IPS DF 6.9 (cell line): ENCODE results near the gene ZNF592.

ENCODE experiments used
- DNase-seq: peaks from one replicate; pipeline ENCODE4 v3.0.0-alpha.2; 2013; ENCODE audit warnings: low read depth, low spot score
- H3K27ac ChIP-seq: one replicate; pipeline ENCODE4 v1.5.1; 2013; ENCODE audit warnings: low read length, control low read depth
- H3K27me3 ChIP-seq: 2 replicates; pipeline ENCODE4 v1.6.1; 2013; ENCODE audit warnings: mild to moderate bottlenecking, low read length; ENCODE audit not compliant: control insufficient read depth, insufficient read depth
- H3K36me3 ChIP-seq: 2 replicates; pipeline ENCODE4 v1.6.1; 2013; ENCODE audit warnings: low read length; ENCODE audit not compliant: control insufficient read depth, insufficient read depth
- H3K4me1 ChIP-seq: 2 replicates; pipeline ENCODE4 v1.6.1; 2013; ENCODE audit warnings: low read length; ENCODE audit not compliant: control insufficient read depth, insufficient read depth
- H3K4me3 ChIP-seq: 2 replicates; pipeline ENCODE4 v1.5.1; 2013; ENCODE audit warnings: mild to moderate bottlenecking, low read length
- H3K9me3 ChIP-seq: 2 replicates; pipeline ENCODE4 v1.6.1; 2013; ENCODE audit warnings: low read length, inconsistent platforms; ENCODE audit not compliant: control insufficient read depth, insufficient read depth
- WGBS: extraction: QIAGEN DNeasy Blood & Tissue Kit; methylation state at CpG from one replicate; pipeline ENCODE4 v1.1.7; 2013; ENCODE audit warnings: mixed read lengths, missing lambda C conversion rate; ENCODE audit not compliant: insufficient read length, insufficient coverage; 5-methylcytosine and 5-hydroxymethylcytosine counted together

Gene ZNF592

DNA sequence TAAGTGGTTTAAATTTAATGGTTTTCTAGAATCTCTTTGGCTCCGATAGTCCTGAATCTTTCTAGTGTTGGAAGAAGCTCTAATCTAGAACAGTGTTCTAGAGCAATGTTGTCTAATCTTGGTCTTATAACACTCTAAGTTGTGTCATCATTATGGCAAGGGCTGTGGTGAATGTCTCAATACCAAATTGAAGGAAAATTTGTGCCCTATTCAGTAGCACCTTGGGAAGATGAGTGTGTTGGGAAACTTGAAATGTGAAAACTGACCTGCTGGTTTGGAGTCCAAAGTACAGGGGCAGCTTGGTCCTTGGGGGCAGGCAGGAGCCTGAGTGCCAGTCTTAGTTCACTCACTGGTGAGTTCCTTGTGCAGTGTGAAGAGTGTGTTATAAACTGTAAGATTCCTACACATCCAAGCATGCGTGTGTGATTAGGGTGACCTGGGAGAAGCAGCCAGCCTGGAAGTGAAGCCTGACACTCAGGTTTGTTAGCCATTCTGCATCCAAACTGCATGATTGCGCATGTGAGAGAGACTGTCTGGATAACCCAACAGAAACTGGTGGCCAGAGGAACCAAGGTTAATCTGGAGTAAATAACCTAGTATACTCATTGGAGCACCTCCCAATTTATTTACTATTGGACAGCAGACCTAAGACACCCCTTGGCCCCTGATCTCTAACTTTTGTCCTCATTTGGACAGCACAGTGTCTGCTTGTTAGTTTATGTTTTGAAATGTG, 14.6 kb downstream of the ZNF592 start:
- H3K4me3 ChIP-seq = no peak overlapping the region
- WGBS = no CpG with 5 or more reads among the region's 3 CpGs
- no peaks in the 10 kb centered on the region for H3K36me3 ChIP-seq
- no peak for DNase-seq
- H3K27me3 ChIP-seq = no peaks in the 10 kb centered on the region
- no peak overlapping the region for H3K27ac ChIP-seq
- H3K9me3 ChIP-seq = no peaks in the 10 kb centered on the region
- no peaks in the 10 kb centered on the region for H3K4me1 ChIP-seq

DNA sequence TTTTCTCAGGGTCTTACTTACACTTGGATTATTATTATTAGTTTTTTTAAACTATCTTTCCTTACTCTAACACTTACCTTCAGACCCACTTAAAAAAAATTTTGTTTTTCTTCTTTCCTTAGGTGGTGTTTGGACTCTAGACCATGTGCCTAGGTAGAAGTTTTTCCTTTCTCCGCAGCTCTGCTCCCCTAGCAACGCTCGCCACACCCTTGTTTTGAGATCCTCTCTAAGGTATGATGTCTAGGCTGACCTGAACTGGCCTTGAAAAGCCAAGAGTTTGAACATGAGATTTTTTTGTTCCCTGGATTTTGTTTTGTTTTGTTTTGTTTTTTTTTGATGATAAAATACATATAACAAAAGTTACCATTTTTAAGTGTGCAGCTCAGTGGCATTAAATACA, 16.2 kb downstream of the ZNF592 start:
- Histone ChIP-seq H3K27ac (no peak overlapping the region), H3K27me3 (no peaks in the 10 kb centered on the region), H3K4me3 (no peak overlapping the region), H3K9me3 (no peaks in the 10 kb centered on the region), H3K4me1 (no peaks in the 10 kb centered on the region), H3K36me3 (no peaks in the 10 kb centered on the region; the same call in 1 of the 2 replicates)
- DNase-seq = no peak
- WGBS = no CpG with 5 or more reads among the region's 3 CpGs

DNA sequence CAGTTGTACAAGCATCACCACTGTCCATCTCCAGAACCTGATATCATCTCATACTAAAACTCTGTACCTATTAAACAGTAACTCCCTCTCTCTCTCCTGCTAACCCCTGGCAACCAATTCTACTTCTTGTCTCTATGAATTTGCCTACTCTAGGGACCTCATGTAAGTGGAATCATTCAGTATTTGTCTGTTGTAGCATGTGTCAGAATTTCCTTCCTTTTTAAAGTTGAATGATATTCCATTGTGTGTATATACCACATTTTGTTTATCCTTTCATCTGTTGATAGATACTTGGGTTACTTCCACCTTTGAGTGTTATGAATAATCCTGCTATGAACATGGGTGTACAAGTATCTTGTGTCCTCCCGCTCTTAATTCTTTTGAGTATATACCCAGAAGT, 16.6 kb downstream of the ZNF592 start:
- WGBS = no CpG with 5 or more reads among the region's 1 CpG
- H3K9me3 ChIP-seq = no peaks in the 10 kb centered on the region
- H3K27ac ChIP-seq = no peak overlapping the region
- no peaks in the 10 kb centered on the region for H3K4me1 ChIP-seq
- no peaks in the 10 kb centered on the region; the same call in 1 of the 2 replicates for H3K36me3 ChIP-seq
- H3K27me3 ChIP-seq = no peaks in the 10 kb centered on the region
- no peak overlapping the region for H3K4me3 ChIP-seq
- no peak for DNase-seq

DNA sequence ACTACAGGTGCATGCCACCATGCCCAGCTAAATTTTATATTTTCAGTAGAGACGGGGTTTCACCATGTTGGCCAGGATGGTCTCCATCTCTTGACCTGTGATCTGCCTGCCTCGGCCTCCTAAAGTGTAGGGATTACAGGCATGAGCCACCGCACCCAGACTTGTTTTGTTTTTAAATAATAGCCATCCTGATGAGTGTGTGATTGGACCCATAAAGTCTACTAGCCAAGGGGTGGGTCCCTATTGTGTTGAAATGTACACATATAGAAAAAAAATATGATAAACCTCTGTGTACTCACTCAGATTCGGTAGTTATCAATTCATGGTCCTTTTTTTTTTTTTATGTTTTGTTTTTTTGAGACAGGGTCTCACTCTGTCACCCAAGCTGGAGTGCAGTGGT, 17.3 kb downstream of the ZNF592 start:
- no peak for DNase-seq
- Histone ChIP-seq H3K36me3 (no peaks in the 10 kb centered on the region; the same call in 1 of the 2 replicates), H3K27me3 (no peaks in the 10 kb centered on the region), H3K4me1 (no peaks in the 10 kb centered on the region), H3K9me3 (no peaks in the 10 kb centered on the region), H3K4me3 (no peak overlapping the region), H3K27ac (no peak overlapping the region)
- WGBS = no CpG with 5 or more reads among the region's 4 CpGs

DNA sequence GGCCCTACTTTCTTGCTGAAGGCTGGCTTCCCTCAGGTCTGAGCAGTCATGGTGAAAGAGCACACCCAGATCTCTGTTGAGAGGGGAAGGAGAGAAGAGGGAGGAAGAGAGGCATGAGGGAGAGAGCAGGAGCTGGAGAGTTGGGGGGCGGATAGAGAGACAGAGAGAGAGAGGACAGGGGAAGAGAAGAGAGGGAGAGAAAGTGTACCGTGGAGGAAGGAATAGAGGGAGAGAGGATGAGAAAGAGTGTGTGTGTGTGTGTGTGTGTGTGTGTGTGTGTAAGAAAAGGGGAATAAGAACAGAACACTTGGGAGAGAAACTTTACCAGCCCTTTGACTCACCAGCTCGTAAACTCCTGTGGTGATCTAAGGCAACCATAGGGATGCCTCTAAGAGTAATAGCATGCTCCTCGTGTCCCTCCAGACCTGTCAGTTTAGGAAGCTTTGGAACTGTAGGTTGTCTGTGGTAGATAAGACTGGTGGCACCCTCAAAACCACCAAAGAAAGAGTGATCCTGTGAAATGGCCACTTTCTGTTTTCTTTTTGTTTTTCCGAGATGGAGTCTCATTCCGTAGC, 18.2 kb downstream of the ZNF592 start:
- Histone ChIP-seq H3K4me1 (no peaks in the 10 kb centered on the region; the same call in 1 of the 2 replicates), H3K9me3 (no peaks in the 10 kb centered on the region), H3K27me3 (no peaks in the 10 kb centered on the region), H3K36me3 (no peaks in the 10 kb centered on the region; the same call in 1 of the 2 replicates), H3K27ac (no peak overlapping the region), H3K4me3 (no peak overlapping the region)
- 100% methylated on average over 1 of the region's 6 CpGs for WGBS
- DNase-seq = no peak

DNA sequence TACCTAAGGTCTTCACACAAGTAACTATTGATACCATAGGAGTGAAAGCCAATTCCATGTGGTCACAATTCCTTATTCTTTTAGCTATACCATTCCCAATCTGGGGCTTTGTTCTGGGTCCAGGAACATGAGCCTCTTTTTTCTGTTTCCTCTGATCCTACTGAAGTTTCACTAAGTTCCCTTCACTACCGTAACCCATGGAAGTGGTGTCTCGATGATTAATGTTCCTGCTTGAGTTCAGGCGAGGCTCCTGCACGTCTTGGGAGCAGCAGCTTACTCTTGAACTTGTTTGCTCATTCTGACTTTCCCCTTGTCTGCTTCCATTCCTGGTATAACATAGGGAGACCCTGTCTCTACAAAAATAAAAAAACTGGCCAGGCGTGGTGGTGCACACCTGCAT, 23.6 kb downstream of the ZNF592 start:
- H3K9me3 ChIP-seq = no peaks in the 10 kb centered on the region
- H3K4me3 ChIP-seq = no peak overlapping the region
- no peaks in the 10 kb centered on the region; the same call in 1 of the 2 replicates for H3K4me1 ChIP-seq
- no peaks in the 10 kb centered on the region for H3K27me3 ChIP-seq
- no CpG with 5 or more reads among the region's 5 CpGs for WGBS
- DNase-seq = no peak
- H3K27ac ChIP-seq = no peak overlapping the region
- H3K36me3 ChIP-seq = no peaks in the 10 kb centered on the region; the same call in 1 of the 2 replicates

DNA sequence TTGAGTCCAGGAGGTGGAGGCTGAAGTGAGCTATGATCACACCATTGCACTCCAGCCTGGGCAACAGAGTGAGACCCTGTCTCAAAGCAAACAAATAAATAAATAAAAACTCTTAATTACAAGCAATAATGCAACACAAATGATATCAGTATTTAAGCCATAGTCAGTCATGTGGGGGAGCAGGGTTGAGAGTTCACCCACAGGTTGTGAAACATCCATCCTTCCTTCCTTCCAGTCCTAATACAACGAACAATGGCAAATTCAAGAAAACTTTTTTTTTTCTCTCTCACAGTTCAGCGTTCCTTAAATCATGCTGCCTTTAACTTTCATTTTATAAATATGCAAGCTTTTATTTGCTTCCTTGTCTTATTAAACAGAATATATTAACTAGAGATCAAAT, 24.1 kb downstream of the ZNF592 start:
- H3K4me1 ChIP-seq = no peaks in the 10 kb centered on the region; the same call in 1 of the 2 replicates
- no CpG with 5 or more reads among the region's 2 CpGs for WGBS
- DNase-seq = no peak
- no peaks in the 10 kb centered on the region for H3K27me3 ChIP-seq
- no peak overlapping the region for H3K4me3 ChIP-seq
- no peak overlapping the region for H3K27ac ChIP-seq
- no peaks in the 10 kb centered on the region; the same call in 1 of the 2 replicates for H3K36me3 ChIP-seq
- no peaks in the 10 kb centered on the region for H3K9me3 ChIP-seq

DNA sequence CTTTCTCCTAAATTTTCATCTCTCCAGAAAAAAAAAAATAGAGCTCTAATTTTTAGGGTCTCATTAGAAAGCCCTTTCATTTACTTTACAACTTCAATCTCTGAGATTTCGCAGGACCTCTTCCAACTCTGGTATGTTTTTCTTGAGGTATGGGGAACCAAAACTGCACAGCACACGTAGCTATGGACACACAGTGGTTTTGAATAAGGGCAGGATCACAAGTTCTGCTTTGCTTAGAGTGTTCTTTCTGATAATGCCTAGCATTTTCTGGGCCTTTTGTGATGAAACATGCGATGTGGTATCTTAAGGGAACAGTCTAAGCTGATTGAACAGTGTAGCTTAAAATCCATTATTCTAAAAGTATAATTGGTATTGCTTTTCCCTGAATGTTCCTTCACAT, 25.3 kb downstream of the ZNF592 start:
- no peak for DNase-seq
- Histone ChIP-seq H3K4me3 (no peak overlapping the region), H3K9me3 (no peaks in the 10 kb centered on the region), H3K4me1 (no peaks in the 10 kb centered on the region; the same call in none of the 2 replicates), H3K36me3 (no peaks in the 10 kb centered on the region), H3K27me3 (no peaks in the 10 kb centered on the region), H3K27ac (no peak overlapping the region)
- WGBS = no CpG with 5 or more reads among the region's 3 CpGs

DNA sequence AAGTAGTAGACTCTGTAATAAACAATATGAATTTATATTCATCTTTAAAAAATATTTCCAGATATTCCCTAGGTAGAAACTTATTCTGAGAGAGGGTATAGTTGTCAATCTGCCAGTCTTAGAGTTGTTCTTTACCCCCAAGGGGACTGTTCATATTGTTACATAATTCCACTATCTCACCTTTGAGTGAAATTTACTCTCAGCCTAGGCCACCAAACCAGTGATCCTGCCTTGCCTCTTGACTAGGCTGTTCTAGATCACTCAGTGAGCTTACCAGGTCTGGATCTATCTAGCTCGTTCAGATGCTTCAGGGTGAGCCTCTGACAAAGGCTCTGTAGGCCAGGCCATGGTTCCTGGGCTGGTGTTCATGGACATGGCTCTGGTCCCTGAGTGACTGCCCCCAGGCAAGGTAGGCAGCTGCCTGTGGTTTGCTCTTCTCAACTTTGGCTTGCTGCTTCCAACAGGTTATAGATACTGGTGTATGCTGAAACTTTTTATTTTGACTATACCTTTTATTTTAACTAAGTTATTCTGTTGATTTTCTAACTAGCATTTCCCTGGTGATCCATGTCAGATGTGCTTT, 27.6 kb downstream of the ZNF592 start:
- H3K36me3 ChIP-seq = no peaks in the 10 kb centered on the region
- no peak overlapping the region for H3K27ac ChIP-seq
- no CpG with 5 or more reads among the region's 1 CpG for WGBS
- no peak for DNase-seq
- H3K4me3 ChIP-seq = no peak overlapping the region
- no peaks in the 10 kb centered on the region; the same call in none of the 2 replicates for H3K4me1 ChIP-seq
- H3K9me3 ChIP-seq = no peaks in the 10 kb centered on the region
- H3K27me3 ChIP-seq = no peaks in the 10 kb centered on the region

DNA sequence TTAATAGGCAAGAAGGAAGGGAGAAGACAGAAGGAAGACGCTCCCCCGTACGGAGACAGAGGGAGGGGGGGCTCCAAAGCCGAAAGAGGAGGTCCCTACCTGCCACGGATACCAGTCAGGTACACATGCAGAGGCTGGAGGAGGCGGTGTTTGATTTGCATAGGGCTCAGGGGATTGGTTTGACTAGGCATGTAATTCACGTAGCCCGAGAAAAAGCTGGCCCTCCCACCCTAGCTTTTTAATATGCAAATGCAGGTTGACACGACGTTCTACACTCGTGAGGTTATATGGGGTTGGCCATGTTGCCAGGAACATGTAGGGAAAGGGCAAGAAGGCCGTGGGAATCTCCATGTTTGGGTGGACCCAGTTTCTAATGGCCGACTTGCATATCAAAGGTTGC, 29.8 kb downstream of the ZNF592 start:
- peaks cover 5% of the 10 kb centered on the region; the same call in 1 of the 2 replicates for H3K36me3 ChIP-seq
- no peaks in the 10 kb centered on the region; the same call in none of the 2 replicates for H3K4me1 ChIP-seq
- no peaks in the 10 kb centered on the region for H3K27me3 ChIP-seq
- WGBS = no CpG with 5 or more reads among the region's 13 CpGs
- no peaks in the 10 kb centered on the region for H3K9me3 ChIP-seq
- no peak overlapping the region for H3K4me3 ChIP-seq
- H3K27ac ChIP-seq = no peak overlapping the region
- no peak for DNase-seq
